SKM-1 treated with dmso at 0.1 percent for 144 hours (cell line): Measurements from ENCODE around the gene BUB1B.
A peak's percentile ranks its signal among the peaks of the same experiment; 100 is the strongest.
"Not testable (repeated sequence)": the region's sequence is repeated elsewhere in the genome, so short reads cannot be mapped to it uniquely, and the experiment has no call there.

Experiments
- DNase-seq: peaks from one replicate; lab custom pipeline; 2025; ENCODE audit not compliant: unreplicated experiment; lab: John Stamatoyannopoulos, UW

BUB1B gene

GRCh38 chr15:40160689-40161688 is at the start of gene BUB1B:
Gene BUB1B (plus strand): TSS chr15:40161069. CDS start chr15:40161221, 152 bp downstream.
- DNase-seq = peak; percentile 93

- DNase-seq = no peak
Observed at GRCh38 chr15:40111888-40112287, 49.0 kb upstream of the BUB1B start.

GRCh38 chr15:40112789-40113188 is 48.1 kb upstream of the BUB1B start:
- DNase-seq = no peak

- DNase-seq = no peak
Observed at GRCh38 chr15:40114218-40114617, 46.7 kb upstream of the BUB1B start.

GRCh38 chr15:40115106-40115505 is 45.8 kb upstream of the BUB1B start:
- not testable (repeated sequence) for DNase-seq

GRCh38 chr15:40115670-40116093 is 45.2 kb upstream of the BUB1B start:
- DNase-seq = peak; percentile 87

- DNase-seq = no peak
Observed at GRCh38 chr15:40118473-40118872, 42.4 kb upstream of the BUB1B start.

- no peak for DNase-seq
Observed at GRCh38 chr15:40121911-40122638, 38.8 kb upstream of the BUB1B start.

GRCh38 chr15:40122989-40123388 is 37.9 kb upstream of the BUB1B start:
- DNase-seq = not testable (repeated sequence)

GRCh38 chr15:40123863-40124262 is 37.0 kb upstream of the BUB1B start:
- not testable (repeated sequence) for DNase-seq

GRCh38 chr15:40124333-40124732 is 36.5 kb upstream of the BUB1B start:
- DNase-seq = not testable (repeated sequence)

GRCh38 chr15:40124807-40125285 is 36.0 kb upstream of the BUB1B start:
- not testable (repeated sequence) for DNase-seq

GRCh38 chr15:40125950-40126349 is 34.9 kb upstream of the BUB1B start:
- no peak for DNase-seq

GRCh38 chr15:40128766-40129660 is 31.9 kb upstream of the BUB1B start:
- no peak for DNase-seq

GRCh38 chr15:40130118-40130517 is 30.8 kb upstream of the BUB1B start:
- no peak for DNase-seq

GRCh38 chr15:40130799-40131502 is 29.9 kb upstream of the BUB1B start:
- DNase-seq = peak; percentile 34

GRCh38 chr15:40133544-40133943 is 27.3 kb upstream of the BUB1B start:
- no peak for DNase-seq

GRCh38 chr15:40134885-40135284 is 26.0 kb upstream of the BUB1B start:
- DNase-seq = no peak

GRCh38 chr15:40135846-40136450 is 24.9 kb upstream of the BUB1B start:
- not testable (repeated sequence) for DNase-seq
